ENCODE results near the gene HSD17B3.

DNA sequence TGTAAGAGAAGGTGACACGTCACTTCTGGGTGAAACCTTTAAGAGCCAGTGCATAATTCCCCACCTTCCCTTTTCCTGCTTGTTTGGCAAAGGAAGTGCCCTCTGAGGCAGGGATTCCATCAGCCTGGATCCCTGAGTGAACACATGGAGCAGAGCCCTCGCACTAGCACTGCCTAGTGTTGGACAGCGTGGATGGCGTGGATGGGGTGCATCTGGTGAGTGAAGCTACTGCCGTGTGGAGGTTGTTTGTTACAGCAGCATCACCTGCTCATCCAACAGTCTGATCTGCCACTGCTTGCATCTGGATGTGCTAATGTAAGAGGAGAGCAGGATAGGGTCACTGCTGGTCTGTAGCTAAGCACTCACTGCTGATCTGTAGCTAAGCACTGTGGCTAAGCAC, 46.3 kb upstream of the HSD17B3 start:
- TF ChIP-seq, protein P1, sequence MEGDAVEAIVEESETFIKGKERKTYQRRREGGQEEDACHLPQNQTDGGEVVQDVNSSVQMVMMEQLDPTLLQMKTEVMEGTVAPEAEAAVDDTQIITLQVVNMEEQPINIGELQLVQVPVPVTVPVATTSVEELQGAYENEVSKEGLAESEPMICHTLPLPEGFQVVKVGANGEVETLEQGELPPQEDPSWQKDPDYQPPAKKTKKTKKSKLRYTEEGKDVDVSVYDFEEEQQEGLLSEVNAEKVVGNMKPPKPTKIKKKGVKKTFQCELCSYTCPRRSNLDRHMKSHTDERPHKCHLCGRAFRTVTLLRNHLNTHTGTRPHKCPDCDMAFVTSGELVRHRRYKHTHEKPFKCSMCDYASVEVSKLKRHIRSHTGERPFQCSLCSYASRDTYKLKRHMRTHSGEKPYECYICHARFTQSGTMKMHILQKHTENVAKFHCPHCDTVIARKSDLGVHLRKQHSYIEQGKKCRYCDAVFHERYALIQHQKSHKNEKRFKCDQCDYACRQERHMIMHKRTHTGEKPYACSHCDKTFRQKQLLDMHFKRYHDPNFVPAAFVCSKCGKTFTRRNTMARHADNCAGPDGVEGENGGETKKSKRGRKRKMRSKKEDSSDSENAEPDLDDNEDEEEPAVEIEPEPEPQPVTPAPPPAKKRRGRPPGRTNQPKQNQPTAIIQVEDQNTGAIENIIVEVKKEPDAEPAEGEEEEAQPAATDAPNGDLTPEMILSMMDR (IDR thresholded peaks at IDR 0.05) = no peak
- TF ChIP-seq EP300 (IDR thresholded peaks at IDR 0.05) = no peak
